ENCODE results near the gene MRPS24.

DNA sequence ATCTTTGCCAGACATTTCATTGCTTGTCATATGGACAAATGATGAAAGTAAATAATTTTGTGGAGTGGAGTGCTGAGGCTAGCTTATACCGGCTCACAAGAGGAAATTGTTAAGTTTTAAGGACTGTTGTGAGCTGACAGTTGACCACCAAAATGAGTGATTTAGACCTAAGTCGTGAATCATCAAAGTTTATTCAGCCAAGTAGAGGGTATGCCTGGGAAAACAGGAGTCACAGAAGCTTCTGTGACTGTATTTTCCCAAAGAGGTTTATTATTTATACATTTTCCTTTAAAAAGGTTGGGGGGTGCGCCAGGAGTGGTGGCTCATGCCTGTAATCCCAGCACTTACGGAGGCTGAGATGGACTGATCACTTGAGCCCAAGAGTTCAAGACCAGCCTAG lies 21.8 kb downstream of the MRPS24 start:
- TF ChIP-seq, protein P1, sequence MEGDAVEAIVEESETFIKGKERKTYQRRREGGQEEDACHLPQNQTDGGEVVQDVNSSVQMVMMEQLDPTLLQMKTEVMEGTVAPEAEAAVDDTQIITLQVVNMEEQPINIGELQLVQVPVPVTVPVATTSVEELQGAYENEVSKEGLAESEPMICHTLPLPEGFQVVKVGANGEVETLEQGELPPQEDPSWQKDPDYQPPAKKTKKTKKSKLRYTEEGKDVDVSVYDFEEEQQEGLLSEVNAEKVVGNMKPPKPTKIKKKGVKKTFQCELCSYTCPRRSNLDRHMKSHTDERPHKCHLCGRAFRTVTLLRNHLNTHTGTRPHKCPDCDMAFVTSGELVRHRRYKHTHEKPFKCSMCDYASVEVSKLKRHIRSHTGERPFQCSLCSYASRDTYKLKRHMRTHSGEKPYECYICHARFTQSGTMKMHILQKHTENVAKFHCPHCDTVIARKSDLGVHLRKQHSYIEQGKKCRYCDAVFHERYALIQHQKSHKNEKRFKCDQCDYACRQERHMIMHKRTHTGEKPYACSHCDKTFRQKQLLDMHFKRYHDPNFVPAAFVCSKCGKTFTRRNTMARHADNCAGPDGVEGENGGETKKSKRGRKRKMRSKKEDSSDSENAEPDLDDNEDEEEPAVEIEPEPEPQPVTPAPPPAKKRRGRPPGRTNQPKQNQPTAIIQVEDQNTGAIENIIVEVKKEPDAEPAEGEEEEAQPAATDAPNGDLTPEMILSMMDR (IDR thresholded peaks at IDR 0.05): no peak
- no peak for TF ChIP-seq EP300 (IDR thresholded peaks at IDR 0.05)

Data from ovary (tissue), 3 donors.